IMR-90 (cell line): ENCODE results near the gene TCF7. TPM values are rescaled to one million over a fixed set of nuclear protein-coding genes. Genes with fewer than 3 reads are reported as not detected.

Experiments used
- ATAC-seq: fragments of 200-7000 bp; cut with Tn5 transposase; 2 replicates; pipeline ENCODE4 v1.9.1; 2020; ENCODE audit warnings: low read depth, mild to moderate bottlenecking, moderate library complexity
- BruUV-seq: library from RNA; stranded (reverse); fragments of 400-500 nt; replicated peaks from 2 replicates; lab custom pipeline; 2021; lab: Mats Ljungman, UMichigan
- CTCF ChIA-PET: fragments of 300-600 bp; formaldehyde crosslinking; extraction: SDS; loops from one replicate; lab custom pipeline; 2021; ENCODE audit warnings: antibody characterized with exemption; lab: Yijun Ruan, JAX
- POLR2A ChIA-PET: fragments of 300-600 bp; sonication (Branson Sonifier 250); formaldehyde crosslinking; loops from one replicate; lab custom pipeline; 2022; ENCODE audit warnings: antibody characterized with exemption; ENCODE audit not compliant: unreplicated experiment; lab: Charles Lee
- DNase-seq: peaks from one replicate; pipeline ENCODE4 v3.0.0; 2013
- H2AFZ ChIP-seq: replicated peaks from 2 replicates; pipeline ENCODE3; 2013; ENCODE audit warnings: low read length, mild to moderate bottlenecking; ENCODE audit not compliant: poor library complexity
- H2AK5ac ChIP-seq: 2 replicates; pipeline ENCODE4 v1.6.1; 2013; ENCODE audit warnings: low read depth, low read length, inconsistent platforms
- H2AK9ac ChIP-seq: replicated peaks from 2 replicates; pipeline ENCODE3; 2013; ENCODE audit warnings: mild to moderate bottlenecking, low read depth, low read length, moderate library complexity; ENCODE audit not compliant: poor library complexity
- H2BK120ac ChIP-seq: 2 replicates; pipeline ENCODE4 v1.6.1; 2013; ENCODE audit warnings: low read depth, low read length, inconsistent platforms
- H2BK15ac ChIP-seq: 3 replicates; pipeline ENCODE4 v1.6.1; 2013; ENCODE audit warnings: low read depth, low read length, inconsistent platforms
- H2BK20ac ChIP-seq: 2 replicates; pipeline ENCODE4 v1.6.1; 2013; ENCODE audit warnings: low read depth, mild to moderate bottlenecking, inconsistent platforms, low read length, moderate library complexity
- H2BK5ac ChIP-seq: 2 replicates; pipeline ENCODE4 v1.6.1; 2013; ENCODE audit warnings: mild to moderate bottlenecking, low read depth, low read length, inconsistent platforms; ENCODE audit not compliant: poor library complexity, severe bottlenecking
- H3K14ac ChIP-seq: replicated peaks from 2 replicates; pipeline ENCODE4 v1.6.1; 2013; ENCODE audit warnings: low read depth, low read length, inconsistent platforms
- H3K18ac ChIP-seq: 2 replicates; pipeline ENCODE4 v1.6.1; 2013; ENCODE audit warnings: low read depth, low read length, control low read depth
- H3K23ac ChIP-seq: 2 replicates; pipeline ENCODE4 v1.6.1; 2013; ENCODE audit warnings: low read depth, low read length, inconsistent platforms
- H3K27ac ChIP-seq: 2 replicates; pipeline ENCODE4 v1.5.1; 2013; ENCODE audit warnings: mild to moderate bottlenecking, control low read depth, low read length; ENCODE audit not compliant: insufficient read depth
- H3K27me3 ChIP-seq: 2 replicates; pipeline ENCODE4 v1.6.1; 2013; ENCODE audit warnings: low read length; ENCODE audit not compliant: control insufficient read depth, insufficient read depth
- H3K36me3 ChIP-seq: 2 replicates; pipeline ENCODE4 v1.6.1; 2013; ENCODE audit warnings: low read length, mixed read lengths; ENCODE audit not compliant: control insufficient read depth, insufficient read depth
- H3K4ac ChIP-seq: 2 replicates; pipeline ENCODE4 v1.6.1; 2013; ENCODE audit warnings: low read depth, low read length, inconsistent platforms
- H3K4me1 ChIP-seq: 2 replicates; pipeline ENCODE4 v1.6.1; 2013; ENCODE audit warnings: low read length, mixed read lengths; ENCODE audit not compliant: control insufficient read depth, insufficient read depth
- H3K4me2 ChIP-seq: 2 replicates; pipeline ENCODE4 v1.6.1; 2013; ENCODE audit warnings: low read depth, mild to moderate bottlenecking, control low read depth, low read length, moderate library complexity
- H3K4me3 ChIP-seq: 2 replicates; pipeline ENCODE4 v1.5.1; 2013; ENCODE audit warnings: low read depth, mild to moderate bottlenecking, control low read depth, low read length, moderate library complexity; ENCODE audit not compliant: insufficient read depth
- H3K56ac ChIP-seq: 2 replicates; pipeline ENCODE4 v1.6.1; 2013; ENCODE audit warnings: low read length, inconsistent platforms; ENCODE audit not compliant: insufficient read depth; ENCODE audit errors: extremely low read depth
- H3K79me1 ChIP-seq, 2 experiments: 2 replicates each; pipeline ENCODE4 v1.6.1; 2013; ENCODE audit warnings: low read length in 2 of 2, inconsistent platforms in 1 of 2, low read depth in 1 of 2
- H3K9ac ChIP-seq: 2 replicates; pipeline ENCODE4 v1.6.1; 2013; ENCODE audit warnings: low read depth, low read length, control low read depth
- H3K9me1 ChIP-seq: 2 replicates; pipeline ENCODE4 v1.6.1; 2013; ENCODE audit warnings: low read length, inconsistent platforms; ENCODE audit not compliant: insufficient read depth
- H3K9me3 ChIP-seq: 2 replicates; pipeline ENCODE4 v1.6.1; 2013; ENCODE audit warnings: low read length; ENCODE audit not compliant: control insufficient read depth, insufficient read depth
- H4K20me1 ChIP-seq: 2 replicates; pipeline ENCODE4 v1.6.1; 2013; ENCODE audit warnings: low read length, inconsistent platforms; ENCODE audit not compliant: insufficient read depth
- H4K5ac ChIP-seq: 2 replicates; pipeline ENCODE4 v1.6.1; 2013; ENCODE audit warnings: mild to moderate bottlenecking, low read depth, low read length, control low read depth
- H4K8ac ChIP-seq, 2 experiments: 2 replicates each; pipeline ENCODE4 v1.6.1; 2013; ENCODE audit warnings: low read depth in 2 of 2, low read length in 2 of 2, control low read depth in 1 of 2, inconsistent platforms in 1 of 2
- H4K91ac ChIP-seq: 2 replicates; pipeline ENCODE4 v1.6.1; 2013; ENCODE audit warnings: low read depth, low read length, inconsistent platforms; ENCODE audit not compliant: insufficient read depth
- BHLHE40 ChIP-seq: fragments of 150-350 bp; IDR thresholded peaks from 2 replicates; pipeline ENCODE4 v1.6.1; 2016; ENCODE audit warnings: mild to moderate bottlenecking, low read depth, low read length
- FOS ChIP-seq: fragments of 150-350 bp; IDR thresholded peaks from 2 replicates; pipeline ENCODE4 v1.6.1; 2016; ENCODE audit warnings: low read depth, low read length
- MAFK ChIP-seq: IDR thresholded peaks from 2 replicates; pipeline ENCODE4 v1.6.1; 2012; ENCODE audit warnings: low read depth, low read length, improper control_type of control experiment
- MAZ ChIP-seq: IDR thresholded peaks from 2 replicates; pipeline ENCODE4 v1.6.1; 2012; ENCODE audit warnings: low read depth, mild to moderate bottlenecking, low read length, improper control_type of control experiment, moderate library complexity, borderline replicate concordance
- MXI1 ChIP-seq: IDR thresholded peaks from 2 replicates; pipeline ENCODE4 v1.6.1; 2012; ENCODE audit warnings: low read depth, mild to moderate bottlenecking, low read length, moderate library complexity, borderline replicate concordance
- POLR2A ChIP-seq: IDR thresholded peaks from 2 replicates; pipeline ENCODE4 v1.6.1; 2012; ENCODE audit warnings: mild to moderate bottlenecking, low read depth, low read length
- RAD21 ChIP-seq: IDR thresholded peaks from 2 replicates; pipeline ENCODE4 v1.6.1; 2012; ENCODE audit warnings: low read length, improper control_type of control experiment
- RCOR1 ChIP-seq: IDR thresholded peaks from 2 replicates; pipeline ENCODE4 v1.6.1; 2012; ENCODE audit warnings: mild to moderate bottlenecking, low read length, improper control_type of control experiment; ENCODE audit not compliant: insufficient replicate concordance
- RFX5 ChIP-seq: IDR thresholded peaks from 2 replicates; pipeline ENCODE4 v1.8.0; 2012; ENCODE audit warnings: low read depth, mild to moderate bottlenecking, low read length, moderate library complexity
- SMC3 ChIP-seq: fragments of 150-350 bp; IDR thresholded peaks from 2 replicates; pipeline ENCODE4 v1.6.1; 2016; ENCODE audit warnings: low read depth, mild to moderate bottlenecking, antibody characterized with exemption, low read length, moderate library complexity
- WGBS, 2 experiments: methylation state at CpG; one replicate each; pipeline versions ENCODE4 v1.1.5 to v1.1.7; 2013; ENCODE audit warnings: missing lambda C conversion rate in 2 of 2; ENCODE audit not compliant: insufficient read length in 1 of 2; ENCODE audit errors: extremely low coverage in 2 of 2; 5-methylcytosine and 5-hydroxymethylcytosine counted together
- dilution Hi-C: fragments of 300-500 bp; cut with HindIII; formaldehyde crosslinking; loops from one replicate; pipeline ENCODE4 v1.14.3; 2018; ENCODE audit warnings: low sequenced_read_pairs; ENCODE audit not compliant: unreplicated experiment
- in situ Hi-C: fragments of 300-500 bp; cut with MboI; formaldehyde crosslinking; loops from 3 replicates; pipeline ENCODE4 v1.14.3; 2019; ENCODE audit warnings: low sequenced_read_pairs, inconsistent platforms, mixed read lengths
- intact Hi-C: fragments of 100-400 bp; cut with micrococcal nuclease; formaldehyde crosslinking; loops from 2 replicates; pipeline ENCODE4 v1.10.0; 2022
- polyA plus RNA-seq, 3 experiments: library from polyadenylated mRNA; depleted of rRNA; stranded (reverse); fragments of >200 nt; gene quantifications; 2 replicates each; pipeline ENCODE4 v1.2.3, GENCODE V29; 2012; ENCODE audit warnings: low replicate concordance in 1 of 3
- total RNA-seq: library from RNA; depleted of rRNA; stranded (reverse); fragments of >200 nt; gene quantifications from 2 replicates; pipeline ENCODE4 v1.2.3, GENCODE V29; 2012
- TF ChIP-seq, protein P1 (sequence below): fragments of 150-350 bp; IDR thresholded peaks from 2 replicates; pipeline ENCODE4 v1.6.1; 2017; ENCODE audit warnings: mild to moderate bottlenecking, antibody characterized with exemption, low read length, low read depth

The TCF7 gene
- total and polyA plus RNA-seq, 2 of the 4 experiments (the other 2 are of a cell fraction) = 1.3 to 3.4 TPM

DNA sequence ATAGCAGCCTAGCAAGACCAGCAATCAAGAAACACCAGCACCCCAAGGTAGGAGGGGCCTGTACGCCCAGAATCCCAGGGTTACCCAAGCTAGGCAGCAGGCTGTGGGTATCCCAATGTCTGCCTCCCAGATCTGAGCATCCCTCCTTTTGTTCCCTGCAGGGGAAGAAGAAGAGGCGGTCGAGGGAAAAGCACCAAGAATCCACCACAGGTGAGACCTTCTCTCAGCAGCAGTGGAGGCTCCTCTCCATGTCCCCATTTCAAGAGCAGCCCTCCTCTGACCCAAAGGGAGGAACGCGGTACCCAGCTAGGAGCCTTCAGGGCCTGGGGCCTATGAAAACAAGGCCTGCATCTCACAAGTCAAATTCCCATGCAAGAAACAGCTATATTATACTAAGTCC, 28.9 kb downstream of the TCF7 start (continued):
- no peak for TF ChIP-seq FOS
- TF ChIP-seq MXI1 = no peak
- TF ChIP-seq RAD21 = no peak
- no peak for TF ChIP-seq RFX5

DNA sequence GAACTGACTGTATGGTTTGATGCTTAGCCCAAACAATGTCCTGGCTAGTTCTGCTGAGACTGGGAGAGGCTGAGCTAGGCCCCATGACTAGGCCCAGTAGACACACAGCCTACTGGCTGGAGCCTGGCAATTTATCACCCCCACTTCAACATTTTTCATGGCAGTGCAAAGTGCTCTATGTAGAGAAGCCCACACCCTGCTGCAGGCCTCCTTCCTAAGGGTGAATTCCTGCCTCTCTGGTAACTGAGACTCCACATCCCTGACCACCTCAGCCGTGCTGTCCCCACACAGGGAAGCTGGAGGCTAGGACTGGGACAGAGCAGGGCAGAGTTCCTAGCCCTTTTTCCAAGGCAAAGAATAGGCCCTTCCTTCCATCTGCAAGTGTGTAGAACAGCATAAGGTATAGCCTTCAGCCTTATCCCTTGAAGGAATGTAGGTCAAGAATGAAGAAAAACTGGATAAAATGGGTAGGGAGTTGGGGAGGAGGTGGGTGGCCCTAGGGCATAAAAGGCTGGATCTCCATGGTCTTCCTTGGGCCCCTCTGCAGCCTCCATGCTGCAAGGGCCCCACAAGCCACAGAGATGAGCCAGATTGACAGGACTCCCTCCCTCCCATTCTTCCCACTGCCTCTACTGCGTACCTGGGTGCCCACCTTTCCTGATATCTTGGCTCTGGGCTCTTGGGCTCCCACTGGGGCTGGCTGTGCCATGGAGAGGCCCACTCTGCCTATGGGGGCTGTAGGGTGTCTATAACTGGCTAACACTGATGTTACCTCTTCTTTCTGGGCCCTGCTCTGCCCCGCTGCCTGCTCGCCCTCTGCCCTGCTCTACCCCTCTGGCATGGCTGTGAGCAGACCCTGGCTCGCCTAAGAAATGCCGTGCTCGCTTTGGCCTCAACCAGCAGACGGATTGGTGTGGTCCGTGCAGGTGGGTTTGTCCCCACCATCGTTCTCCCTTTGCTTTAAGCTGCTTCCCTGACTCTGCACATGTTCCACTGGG, 29.8 kb downstream of the TCF7 start:
- Histone ChIP-seq H4K91ac (no peak overlapping the region), H3K9me3 (no peaks in the 10 kb centered on the region), H3K4me3 (no peak overlapping the region), H3K9ac (no peak overlapping the region), H3K27me3 (no peaks in the 10 kb centered on the region), H3K4me1 (peaks cover 16% of the 10 kb centered on the region), H4K8ac (no peak overlapping the region), H2BK120ac (no peak overlapping the region), H2AK9ac (no peak overlapping the region), H3K36me3 (peaks cover 48% of the 10 kb centered on the region), H4K20me1 (peaks cover 92% of the 10 kb centered on the region), H3K27ac (no peak overlapping the region), H3K18ac (no peak overlapping the region), H3K4ac (no peak overlapping the region), H2BK20ac (no peak overlapping the region), H3K14ac (no peak overlapping the region), H4K5ac (no peak overlapping the region), H3K4me2 (no peak overlapping the region), H3K9me1 (peaks cover 15% of the 10 kb centered on the region), H2AFZ (no peak overlapping the region), H2BK5ac (no peak overlapping the region), H3K23ac (no peak overlapping the region), H3K56ac (no peak overlapping the region), H3K79me1 (peaks cover 30 to 88% of the 10 kb centered on the region in 2 experiments), H2AK5ac (no peak overlapping the region), H2BK15ac (no peak overlapping the region)
- TF ChIP-seq RFX5 = no peak
- TF ChIP-seq RAD21 = no peak
- TF ChIP-seq MAFK = no peak
- no peak for TF ChIP-seq MAZ
- no peak for TF ChIP-seq RCOR1
- no peak for TF ChIP-seq BHLHE40
- TF ChIP-seq POLR2A = no peak
- TF ChIP-seq, protein P1, sequence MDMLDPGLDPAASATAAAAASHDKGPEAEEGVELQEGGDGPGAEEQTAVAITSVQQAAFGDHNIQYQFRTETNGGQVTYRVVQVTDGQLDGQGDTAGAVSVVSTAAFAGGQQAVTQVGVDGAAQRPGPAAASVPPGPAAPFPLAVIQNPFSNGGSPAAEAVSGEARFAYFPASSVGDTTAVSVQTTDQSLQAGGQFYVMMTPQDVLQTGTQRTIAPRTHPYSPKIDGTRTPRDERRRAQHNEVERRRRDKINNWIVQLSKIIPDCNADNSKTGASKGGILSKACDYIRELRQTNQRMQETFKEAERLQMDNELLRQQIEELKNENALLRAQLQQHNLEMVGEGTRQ = no peak
- TF ChIP-seq SMC3 = no peak
- TF ChIP-seq MXI1 = no peak
- BruUV-seq = no TSS peak
- intact Hi-C loops = no loop called here
- POLR2A ChIA-PET = no interaction called here
- DNase-seq (no peak), ATAC-seq (no peak)
- WGBS, 2 experiments = 92% methylated on average over 8 of the region's 10 CpGs; no CpG with 5 or more reads in 1 of the 2 experiments
- CTCF ChIA-PET = interaction anchor here (3.3 kb wide), 1 partner anchor 105 kb away, joined by 23 read pairs; no protein-coding TSS in a partner anchor
- dilution Hi-C loops = no loop called here
- in situ Hi-C loops = no loop called here
